HG02885 (cell line): Measurements from ENCODE around the gene DIDO1.

Experiments
- ATAC-seq: cut with Tn5 transposase; IDR thresholded peaks from one replicate; pipeline ENCODE4 v1.9.1; 2021; ENCODE audit warnings: mild to moderate bottlenecking; ENCODE audit not compliant: unreplicated experiment, poor library complexity

The DIDO1 gene

GRCh38 chr20:62926229-62927127 lies at the start of gene DIDO1:
Gene DIDO1, minus strand, starts transcription at chr20:62926505.
- peak; percentile 77 for ATAC-seq

- no peak for ATAC-seq
Observed at GRCh38 chr20:62975251-62975760, 49.0 kb upstream of the DIDO1 start.

- no peak for ATAC-seq
Observed at GRCh38 chr20:62972845-62973745, 46.8 kb upstream of the DIDO1 start.

GRCh38 chr20:62971950-62972844 lies 45.9 kb upstream of the DIDO1 start:
- peak; percentile 71 for ATAC-seq

GRCh38 chr20:62971211-62971949 lies 45.1 kb upstream of the DIDO1 start:
- ATAC-seq = no peak

- no peak for ATAC-seq
Observed at GRCh38 chr20:62970307-62971210, 44.3 kb upstream of the DIDO1 start.

GRCh38 chr20:62969939-62970306 lies 43.6 kb upstream of the DIDO1 start:
- no peak for ATAC-seq

GRCh38 chr20:62969179-62969760 lies 43.0 kb upstream of the DIDO1 start:
- ATAC-seq = no peak

GRCh38 chr20:62968378-62969178 lies 42.3 kb upstream of the DIDO1 start:
- no peak for ATAC-seq

GRCh38 chr20:62967628-62968351 lies 41.5 kb upstream of the DIDO1 start:
- no peak for ATAC-seq

GRCh38 chr20:62967149-62967501 lies 40.8 kb upstream of the DIDO1 start:
- no peak for ATAC-seq

GRCh38 chr20:62966212-62967148 lies 40.2 kb upstream of the DIDO1 start:
- no peak for ATAC-seq

GRCh38 chr20:62965363-62965771 lies 39.1 kb upstream of the DIDO1 start:
- no peak for ATAC-seq

- ATAC-seq = no peak
Observed at GRCh38 chr20:62964700-62965099, 38.4 kb upstream of the DIDO1 start.

- no peak for ATAC-seq
Observed at GRCh38 chr20:62963614-62964397, 37.5 kb upstream of the DIDO1 start.
